GM13976 (cell line): ENCODE data around the gene PKD1L1.
"Not testable (repeated sequence)": the region's sequence is repeated elsewhere in the genome, so short reads cannot be mapped to it uniquely, and the experiment has no call there.

Experiments used
- DNase-seq: peaks from one replicate; pipeline ENCODE4 v3.0.0; 2012; ENCODE audit warnings: low spot score
- CTCF ChIP-seq: IDR thresholded peaks from 2 replicates; pipeline ENCODE4 v1.5.1; 2012; ENCODE audit warnings: borderline replicate concordance, mild to moderate bottlenecking; ENCODE audit not compliant: insufficient read depth; ENCODE audit errors: extremely low read depth, missing control alignments, control extremely low read depth
- in situ Hi-C: fragments of 300-500 bp; cut with MboI; formaldehyde crosslinking; loops from one replicate; pipeline ENCODE4 v1.12.0; 2022; ENCODE audit warnings: low sequenced_read_pairs, mixed read lengths, inconsistent platforms; ENCODE audit not compliant: unreplicated experiment

Gene PKD1L1

GRCh38 chr7:47943676-47944474, 4.4 kb downstream of the PKD1L1 start:
- DNase-seq: no peak
- no peak for TF ChIP-seq CTCF
- in situ Hi-C loops: loop anchor here (10.0 kb wide), 1 partner anchor 171 kb away; no protein-coding TSS in a partner anchor

GRCh38 chr7:47942651-47943050, 5.6 kb downstream of the PKD1L1 start:
- not testable (repeated sequence) for DNase-seq
- in situ Hi-C loops: loop anchor here (10.0 kb wide), 1 partner anchor 172 kb away; no protein-coding TSS in a partner anchor

DNA sequence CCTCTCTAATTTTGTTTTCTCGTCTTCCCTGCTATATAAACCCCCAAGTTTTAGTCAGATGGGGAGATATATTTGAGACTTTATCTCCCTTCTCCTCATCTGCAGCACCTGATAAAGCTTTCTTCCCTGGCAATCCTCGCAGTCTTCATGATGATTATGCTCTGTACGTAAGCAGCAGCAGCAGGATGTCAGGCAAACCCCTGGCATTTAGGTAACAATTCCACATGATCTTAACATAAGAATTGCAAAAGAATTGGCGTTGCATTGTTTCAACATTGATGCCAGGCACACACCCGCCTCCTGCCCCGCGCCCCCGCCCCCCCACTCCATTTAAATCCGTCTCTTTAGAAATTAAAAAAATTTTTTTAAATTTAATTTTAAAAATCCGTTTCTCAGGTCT, 6.1 kb downstream of the PKD1L1 start:
- TF ChIP-seq CTCF: no peak
- in situ Hi-C loops: loop anchor here (10.0 kb wide), 1 partner anchor 173 kb away; no protein-coding TSS in a partner anchor
- DNase-seq: no peak

GRCh38 chr7:47941136-47941844, 7.0 kb downstream of the PKD1L1 start:
- in situ Hi-C loops: loop anchor here (10.0 kb wide), 1 partner anchor 174 kb away; no protein-coding TSS in a partner anchor
- no peak for DNase-seq
- no peak for TF ChIP-seq CTCF

GRCh38 chr7:47940088-47941013, 7.9 kb downstream of the PKD1L1 start:
- in situ Hi-C loops: loop anchor here (10.0 kb wide), 1 partner anchor 174 kb away; no protein-coding TSS in a partner anchor
- no peak for DNase-seq
- no peak for TF ChIP-seq CTCF

- in situ Hi-C loops: loop anchor here (10.0 kb wide), 1 partner anchor 175 kb away; no protein-coding TSS in a partner anchor
- no peak for TF ChIP-seq CTCF
- no peak for DNase-seq
Observed at GRCh38 chr7:47939425-47940036, 8.7 kb downstream of the PKD1L1 start.
